Hematopoietic multipotent progenitor cell treated with erythropoietin and hydrocortisone succinate and interleukin-3 and kit ligand, for 17 days (in vitro differentiated cells): ENCODE results near the gene DNAJB13.
"Not testable (repeated sequence)": the region's sequence is repeated elsewhere in the genome, so short reads cannot be mapped to it uniquely, and the experiment has no call there.

Experiments used
- DNase-seq: peaks from one replicate; pipeline ENCODE4 v3.0.0-alpha.2; 2015; ENCODE audit warnings: low spot score

DNAJB13 gene

GRCh38 chr11:73950869-73951710 is at the start of gene DNAJB13:
Gene DNAJB13 (plus strand): TSS chr11:73951026. CDS start chr11:73951070, 44 bp downstream.
- no peak for DNase-seq

DNA sequence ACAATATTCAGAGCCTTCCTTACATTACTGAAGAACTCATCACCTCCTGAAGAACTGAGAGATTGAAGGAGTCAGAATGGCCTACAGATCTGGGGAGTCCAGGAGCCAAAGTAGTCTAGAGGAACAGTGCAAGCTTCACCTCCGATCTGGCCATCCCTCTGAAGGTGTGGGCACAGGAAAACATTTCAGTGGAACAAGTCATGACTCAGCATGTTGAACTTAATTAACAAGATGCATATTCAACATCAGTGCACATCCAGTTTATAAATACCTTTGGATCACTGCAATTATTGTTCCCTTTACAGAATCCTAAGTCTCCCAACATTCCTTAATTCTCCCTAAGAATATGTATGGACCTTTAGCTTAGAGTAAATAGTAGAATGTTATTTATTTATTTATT is 48.5 kb upstream of the DNAJB13 start:
- peak; percentile 29 for DNase-seq

GRCh38 chr11:73907191-73907590 is 43.6 kb upstream of the DNAJB13 start:
- peak; percentile 44 for DNase-seq

DNA sequence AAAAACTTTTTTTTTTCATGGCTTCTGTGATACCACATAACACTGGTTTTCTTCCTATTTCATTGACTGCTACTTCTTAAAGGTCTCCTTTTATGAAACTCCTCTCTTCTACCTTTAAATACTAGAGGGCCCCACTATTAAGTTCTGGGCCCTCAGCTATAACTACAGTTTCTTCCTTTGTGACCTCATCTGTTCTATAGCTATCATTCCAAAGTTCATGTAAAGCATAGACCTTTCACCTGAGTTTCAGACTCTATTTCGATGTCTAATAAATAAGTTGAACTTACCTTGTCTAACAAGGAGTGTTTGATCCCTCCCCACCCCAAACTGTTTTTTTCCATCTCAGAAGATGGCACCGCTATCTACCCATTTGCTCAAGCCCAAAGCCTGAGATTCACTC is 38.8 kb upstream of the DNAJB13 start:
- no peak for DNase-seq

DNA sequence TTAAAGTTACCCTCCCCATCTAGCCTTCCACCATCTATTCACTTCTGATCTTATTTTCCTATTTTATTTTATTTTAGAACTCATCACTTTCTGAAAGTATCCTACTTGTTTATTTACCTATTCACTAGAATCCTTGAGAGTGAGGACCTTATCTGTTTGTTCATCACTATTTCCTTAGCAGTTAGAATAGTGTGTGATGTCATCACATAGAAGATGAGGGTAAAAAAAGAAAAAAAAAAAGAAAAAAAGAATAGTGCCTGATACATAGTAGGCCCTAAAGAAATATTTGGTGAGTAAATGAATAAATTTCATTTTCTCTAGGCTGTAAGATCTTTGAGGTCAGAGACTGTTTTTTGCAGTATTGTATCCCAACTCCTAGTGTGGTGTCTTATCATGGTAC is 37.4 kb upstream of the DNAJB13 start:
- no peak for DNase-seq

GRCh38 chr11:73914284-73914683 is 36.5 kb upstream of the DNAJB13 start:
- no peak for DNase-seq

DNA sequence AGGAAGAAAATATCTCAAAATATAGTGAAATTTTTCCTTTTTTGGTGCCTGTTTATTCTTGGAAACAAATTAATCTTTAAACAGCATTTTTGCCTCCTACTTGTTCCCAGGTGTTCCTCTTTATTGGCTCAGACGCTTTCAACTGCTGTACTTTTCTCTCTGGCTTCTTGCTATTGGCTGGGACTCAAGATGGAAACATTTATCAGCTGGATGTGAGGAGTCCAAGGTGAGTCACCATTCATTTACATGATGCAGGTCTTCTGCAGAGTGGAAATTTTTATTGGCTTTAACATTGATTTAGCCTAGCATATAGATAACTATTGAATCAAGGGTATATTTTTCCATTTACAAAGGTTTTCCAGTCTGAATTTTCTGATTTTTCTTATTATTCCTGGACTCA is 34.4 kb upstream of the DNAJB13 start:
- no peak for DNase-seq

DNA sequence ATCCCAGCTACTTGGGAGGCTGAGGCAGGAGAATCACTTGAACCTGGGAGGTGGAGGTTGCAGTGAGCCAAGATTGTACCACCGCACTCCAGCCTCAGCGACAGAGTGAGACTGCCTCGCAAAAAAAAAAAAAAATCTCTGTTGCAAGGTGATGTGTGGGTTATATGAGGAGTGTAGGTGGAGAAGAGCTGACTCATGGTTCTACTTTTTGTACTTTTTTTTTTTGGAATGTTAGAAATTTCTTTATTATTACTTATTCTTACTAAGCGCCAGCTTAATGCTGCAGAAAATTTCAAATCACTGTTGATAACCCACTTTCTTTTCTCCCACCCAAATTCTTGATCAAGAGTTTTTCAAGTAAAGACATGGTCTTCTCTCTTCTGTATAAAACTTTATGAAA is 29.6 kb upstream of the DNAJB13 start:
- DNase-seq = no peak

DNA sequence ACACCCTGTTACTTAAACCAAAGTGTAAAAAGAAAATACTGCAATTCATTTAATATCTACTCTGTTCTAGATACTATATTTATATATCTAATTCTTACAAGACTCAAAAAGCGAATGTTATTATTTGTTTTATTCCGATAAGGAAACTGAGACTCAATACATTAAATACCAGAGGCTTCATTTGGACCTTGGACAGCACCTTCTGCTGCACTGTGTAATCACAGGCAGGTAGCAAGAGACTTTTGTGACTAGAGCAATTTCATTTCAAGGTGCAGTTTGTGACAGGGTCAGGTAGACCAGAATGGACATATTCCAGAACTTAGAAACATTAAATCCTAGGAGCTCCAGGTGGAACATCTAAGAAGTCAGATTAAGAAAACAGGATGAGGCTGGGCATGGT is 21.4 kb upstream of the DNAJB13 start:
- no peak for DNase-seq

DNA sequence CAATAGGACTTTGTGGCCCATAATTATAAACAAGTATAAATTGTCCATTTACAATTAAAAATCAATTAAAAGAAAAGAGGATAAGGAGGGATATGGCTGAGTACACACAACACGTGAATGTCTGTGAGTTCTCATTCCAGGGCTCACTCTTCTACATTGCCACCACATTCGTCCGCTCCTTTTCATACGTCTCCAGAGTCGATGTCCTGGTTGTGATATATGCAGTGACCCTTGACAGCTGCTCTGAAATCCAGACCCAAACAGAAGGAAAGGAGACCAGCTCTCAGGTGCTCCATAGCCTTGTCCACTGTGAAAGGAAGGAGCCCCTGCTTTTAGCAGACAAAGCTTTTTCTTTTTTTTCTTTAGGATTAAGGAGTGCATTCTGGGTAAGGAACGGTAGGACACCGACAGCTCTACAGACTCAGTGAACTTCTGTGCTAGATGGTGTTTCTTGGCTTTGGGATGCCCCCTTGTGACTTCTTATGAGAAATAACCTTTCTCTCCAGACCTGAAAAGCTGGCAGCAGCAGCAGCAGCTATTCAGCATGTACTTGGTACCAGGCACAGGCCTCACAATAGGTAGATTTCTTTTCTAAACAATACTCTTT is 19.7 kb upstream of the DNAJB13 start:
- DNase-seq = peak; percentile 55

- DNase-seq = no peak
Measured at GRCh38 chr11:73931951-73932350, 18.9 kb upstream of the DNAJB13 start.

GRCh38 chr11:73932781-73933180 is 18.0 kb upstream of the DNAJB13 start:
- DNase-seq = no peak

DNA sequence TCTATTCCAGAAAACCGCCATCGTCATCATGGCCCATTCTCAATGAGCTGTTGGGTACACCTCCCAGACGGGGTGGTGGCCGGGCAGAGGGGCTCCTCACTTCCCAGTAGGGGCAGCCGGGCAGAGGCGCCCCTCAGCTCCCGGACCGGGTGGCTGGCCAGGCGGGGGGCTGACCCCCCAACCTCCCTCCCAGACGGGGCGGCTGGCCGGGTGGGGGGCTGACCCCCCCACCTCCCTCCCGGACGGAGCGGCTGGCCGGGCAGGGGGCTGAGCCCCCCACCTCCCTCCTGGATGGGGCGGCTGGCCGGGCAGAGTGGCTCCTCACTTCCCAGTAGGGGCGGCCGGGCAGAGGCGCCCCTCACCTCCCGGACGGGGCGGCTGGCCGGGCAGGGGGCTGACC is 14.8 kb upstream of the DNAJB13 start:
- not testable (repeated sequence) for DNase-seq

GRCh38 chr11:73939096-73939495 is 11.7 kb upstream of the DNAJB13 start:
- no peak for DNase-seq

DNA sequence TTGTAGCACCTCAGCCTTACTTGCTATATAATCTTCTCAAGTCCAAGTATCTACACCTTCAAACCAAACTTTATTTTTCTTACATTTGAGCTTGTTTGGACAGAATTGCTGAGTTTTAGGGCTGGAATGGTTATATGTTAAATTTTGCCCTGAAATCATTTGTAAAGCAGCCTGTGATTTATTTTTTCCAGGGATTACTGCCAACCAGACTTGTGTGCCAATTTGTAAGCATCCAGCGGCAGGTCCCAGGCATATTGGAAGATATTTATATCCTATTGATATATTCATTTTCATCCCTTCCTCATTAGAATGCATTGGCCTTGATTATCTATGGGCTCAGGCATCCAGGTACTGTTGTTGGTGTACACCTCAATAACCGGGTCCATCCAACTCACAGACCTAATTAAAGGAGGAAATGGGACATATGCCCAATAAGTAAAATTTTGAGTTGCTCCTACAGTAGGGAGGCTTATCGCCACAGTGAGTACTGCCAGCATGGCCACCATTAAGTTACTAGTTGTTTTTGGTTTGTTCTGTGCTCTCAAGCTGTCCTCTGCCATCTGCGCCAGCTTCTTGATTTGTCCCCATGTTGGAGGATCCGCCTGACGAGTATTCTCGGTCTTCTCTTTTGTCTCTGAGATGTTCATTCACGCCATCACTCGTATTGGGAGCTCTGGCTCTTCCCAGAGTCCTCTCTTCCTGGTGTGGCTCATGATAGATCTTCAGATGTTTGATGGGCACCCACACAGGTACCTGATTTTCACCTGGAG is 9.8 kb upstream of the DNAJB13 start:
- DNase-seq = no peak

DNA sequence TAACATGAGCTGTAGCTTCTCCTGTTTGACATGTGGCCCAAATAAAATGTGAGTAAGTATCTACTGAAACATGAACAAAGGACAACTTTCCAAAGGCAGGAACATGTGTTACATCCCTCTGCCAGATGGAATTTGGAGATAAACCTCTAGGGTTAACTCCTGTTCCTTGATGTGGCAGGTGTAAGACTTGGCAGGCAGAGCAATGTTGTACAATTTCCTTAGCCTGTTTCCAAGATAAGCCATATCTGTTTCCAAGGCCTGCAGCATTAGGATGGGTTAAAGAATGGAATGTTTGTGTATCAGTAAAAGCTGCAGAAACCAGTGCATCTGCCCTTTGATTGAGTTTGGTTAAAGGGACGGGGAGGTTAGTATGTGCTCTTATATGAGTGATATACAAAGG is 8.8 kb upstream of the DNAJB13 start:
- no peak for DNase-seq

GRCh38 chr11:73944085-73944484 is 6.7 kb upstream of the DNAJB13 start:
- no peak for DNase-seq

DNA sequence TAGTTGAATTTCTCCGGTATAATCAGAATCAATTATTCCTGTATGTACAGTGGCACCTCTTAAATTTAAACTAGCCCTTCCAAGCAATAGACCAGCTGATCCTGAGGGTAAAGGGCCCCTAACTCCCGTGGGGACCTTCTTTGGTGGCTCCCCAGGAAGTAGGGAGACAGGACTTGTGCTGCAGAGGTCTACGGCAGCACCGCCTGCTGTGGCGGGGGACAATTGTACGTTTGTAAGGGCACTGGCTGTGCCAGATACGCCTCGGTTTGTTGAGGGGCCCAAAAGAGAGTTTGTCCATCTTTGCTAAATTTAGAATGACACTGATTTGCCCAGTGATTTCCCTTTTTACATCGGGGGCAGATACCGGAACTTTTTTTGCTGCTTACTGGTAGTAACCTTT is 5.9 kb upstream of the DNAJB13 start:
- no peak for DNase-seq

DNA sequence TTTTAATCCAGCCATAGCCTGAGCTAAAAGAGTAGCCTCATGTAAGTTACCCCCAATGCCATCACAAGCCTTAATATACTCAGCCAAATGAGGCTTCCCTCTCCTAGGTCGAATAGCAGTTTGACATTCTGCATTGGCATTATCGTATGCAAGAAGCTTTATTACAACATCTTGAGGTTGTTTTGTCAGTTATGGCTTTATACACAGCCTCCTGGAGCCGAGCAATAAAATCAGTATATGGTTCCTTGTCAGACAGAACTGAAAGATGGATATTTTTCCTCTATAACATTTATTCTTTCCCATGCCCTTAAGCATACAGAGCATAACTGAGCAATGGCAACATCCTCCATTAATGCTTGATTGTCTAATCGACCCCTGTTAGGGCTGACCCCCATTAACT is 5.4 kb upstream of the DNAJB13 start:
- DNase-seq = no peak

DNA sequence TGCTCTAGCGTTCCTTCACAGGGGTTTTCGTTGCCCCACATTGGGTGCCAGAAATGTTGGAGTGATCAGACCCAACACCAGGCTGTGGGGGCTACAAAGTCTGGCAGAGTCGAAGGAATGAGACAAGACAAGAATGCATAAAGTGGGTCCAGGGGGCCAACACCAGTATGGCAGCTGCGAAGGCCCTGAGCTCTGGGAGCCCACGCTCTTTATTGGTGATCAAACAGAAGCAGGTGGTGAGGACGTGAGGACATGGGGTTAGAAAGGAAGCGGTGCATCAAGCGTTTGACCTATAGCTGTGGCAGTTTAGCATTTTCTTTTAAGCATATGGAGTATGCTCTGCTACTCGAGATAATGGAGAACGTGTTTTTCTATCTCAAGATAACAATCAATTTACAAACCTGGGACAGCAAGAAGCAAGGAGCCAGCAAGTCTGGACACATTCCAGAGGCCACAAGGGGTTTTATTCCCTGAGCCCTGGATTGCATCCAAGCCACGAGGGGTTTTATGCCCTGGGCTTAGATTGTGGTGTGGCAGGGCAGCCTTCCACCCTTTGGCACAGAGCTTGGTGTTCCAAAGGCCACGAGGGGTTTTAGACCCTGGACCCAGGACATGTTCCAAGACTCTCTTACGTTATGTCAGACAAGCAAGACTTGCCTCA is 3.9 kb upstream of the DNAJB13 start:
- DNase-seq = no peak

DNA sequence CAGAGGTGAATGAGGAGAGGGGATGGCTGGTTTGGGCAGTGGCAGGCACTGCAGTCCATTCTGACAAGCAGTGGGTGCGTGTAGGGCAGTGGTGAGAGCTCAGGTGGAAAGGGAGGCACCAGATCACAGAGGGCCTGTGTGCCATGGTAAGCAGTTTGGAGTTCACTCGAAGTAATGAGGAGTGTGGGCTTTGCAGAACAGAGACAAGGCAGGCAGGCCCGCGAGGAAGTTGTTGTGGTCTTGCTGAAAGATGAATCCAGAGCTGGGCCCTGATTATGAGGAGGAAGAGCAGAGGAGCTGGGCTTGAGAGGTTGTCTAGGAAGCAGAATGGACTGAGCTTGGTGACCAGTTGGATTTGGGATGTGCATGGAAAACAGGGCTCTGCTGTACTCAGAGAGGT is 1.6 kb upstream of the DNAJB13 start:
- no peak for DNase-seq

- no peak for DNase-seq
Measured at GRCh38 chr11:73949912-73950311, 914 bp upstream of the DNAJB13 start.
